Measurements from ENCODE around the gene CC2D2B.

Gene CC2D2B

DNA sequence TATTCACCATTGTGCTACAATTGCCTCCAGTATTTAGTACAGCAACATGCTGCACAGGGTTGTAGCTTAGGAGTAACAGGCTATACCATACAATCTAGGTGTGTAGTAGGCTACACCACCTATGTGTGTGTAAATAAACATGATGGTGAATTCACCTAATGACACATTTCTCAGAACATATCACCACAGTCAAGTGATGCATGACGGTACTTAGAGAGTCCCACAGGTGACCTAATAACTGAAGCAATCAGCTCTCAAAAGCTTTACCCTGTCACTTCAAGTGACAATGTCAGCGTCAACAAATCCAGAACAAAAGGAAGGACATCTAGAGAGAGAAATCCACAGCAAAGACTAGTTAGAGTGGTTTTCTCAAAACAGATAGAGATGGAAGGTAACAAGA, 174.4 kb downstream of the CC2D2B start:
- H3K4me3 ChIP-seq (ENCODE audit: control insufficient read depth, low read depth, low read length), result no peak overlapping the region
- TF ChIP-seq, protein P1, sequence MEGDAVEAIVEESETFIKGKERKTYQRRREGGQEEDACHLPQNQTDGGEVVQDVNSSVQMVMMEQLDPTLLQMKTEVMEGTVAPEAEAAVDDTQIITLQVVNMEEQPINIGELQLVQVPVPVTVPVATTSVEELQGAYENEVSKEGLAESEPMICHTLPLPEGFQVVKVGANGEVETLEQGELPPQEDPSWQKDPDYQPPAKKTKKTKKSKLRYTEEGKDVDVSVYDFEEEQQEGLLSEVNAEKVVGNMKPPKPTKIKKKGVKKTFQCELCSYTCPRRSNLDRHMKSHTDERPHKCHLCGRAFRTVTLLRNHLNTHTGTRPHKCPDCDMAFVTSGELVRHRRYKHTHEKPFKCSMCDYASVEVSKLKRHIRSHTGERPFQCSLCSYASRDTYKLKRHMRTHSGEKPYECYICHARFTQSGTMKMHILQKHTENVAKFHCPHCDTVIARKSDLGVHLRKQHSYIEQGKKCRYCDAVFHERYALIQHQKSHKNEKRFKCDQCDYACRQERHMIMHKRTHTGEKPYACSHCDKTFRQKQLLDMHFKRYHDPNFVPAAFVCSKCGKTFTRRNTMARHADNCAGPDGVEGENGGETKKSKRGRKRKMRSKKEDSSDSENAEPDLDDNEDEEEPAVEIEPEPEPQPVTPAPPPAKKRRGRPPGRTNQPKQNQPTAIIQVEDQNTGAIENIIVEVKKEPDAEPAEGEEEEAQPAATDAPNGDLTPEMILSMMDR (conservative IDR thresholded peaks at IDR 0.05; ENCODE audit: control insufficient read depth, insufficient read depth, low read depth, low read length), result no peak
- no peak for DNase-seq (ENCODE audit: low read depth)
